Stomach (tissue), 4 donors: ENCODE data around the gene JAKMIP2.

Experiments
- CTCF ChIP-seq, 7 experiments: fragments of 450-650 bp in 4 of 7; fragments of 200-600 bp in 3 of 7; sonication (generic) in 3 of 7; IDR thresholded peaks; one replicate each; pipeline ENCODE4 v1.5.1; 2016 to 2019; ENCODE audit warnings: antibody characterized with exemption in 7 of 7, control low read depth in 2 of 7, mild to moderate bottlenecking in 1 of 7
- POLR2A ChIP-seq, 4 donors: fragments of 450-650 bp; IDR thresholded peaks; one replicate each; pipeline ENCODE4 v1.6.1; 2016; ENCODE audit warnings: antibody characterized with exemption in 4 of 4, control low read depth in 2 of 4, mild to moderate bottlenecking in 1 of 4, moderate library complexity in 1 of 4

GRCh38 chr5:147796556-147797308 is 14.2 kb upstream of the JAKMIP2 start:
- TF ChIP-seq POLR2A (IDR thresholded peaks at IDR 0.05) (no peak), CTCF (IDR thresholded peaks at IDR 0.05) (no peak)
